Hippocampal formation (tissue), 2 donors: ENCODE measurements around the gene IMPG1.
A peak's percentile ranks its signal among the peaks of the same experiment; 100 is the strongest.
"Not testable (repeated sequence)": the region's sequence is repeated elsewhere in the genome, so short reads cannot be mapped to it uniquely, and the experiment has no call there.

ENCODE experiments used
- DNase-seq, 2 donors: peaks; one replicate each; lab custom pipeline; 2025; lab: John Stamatoyannopoulos, UW

Gene IMPG1

DNA sequence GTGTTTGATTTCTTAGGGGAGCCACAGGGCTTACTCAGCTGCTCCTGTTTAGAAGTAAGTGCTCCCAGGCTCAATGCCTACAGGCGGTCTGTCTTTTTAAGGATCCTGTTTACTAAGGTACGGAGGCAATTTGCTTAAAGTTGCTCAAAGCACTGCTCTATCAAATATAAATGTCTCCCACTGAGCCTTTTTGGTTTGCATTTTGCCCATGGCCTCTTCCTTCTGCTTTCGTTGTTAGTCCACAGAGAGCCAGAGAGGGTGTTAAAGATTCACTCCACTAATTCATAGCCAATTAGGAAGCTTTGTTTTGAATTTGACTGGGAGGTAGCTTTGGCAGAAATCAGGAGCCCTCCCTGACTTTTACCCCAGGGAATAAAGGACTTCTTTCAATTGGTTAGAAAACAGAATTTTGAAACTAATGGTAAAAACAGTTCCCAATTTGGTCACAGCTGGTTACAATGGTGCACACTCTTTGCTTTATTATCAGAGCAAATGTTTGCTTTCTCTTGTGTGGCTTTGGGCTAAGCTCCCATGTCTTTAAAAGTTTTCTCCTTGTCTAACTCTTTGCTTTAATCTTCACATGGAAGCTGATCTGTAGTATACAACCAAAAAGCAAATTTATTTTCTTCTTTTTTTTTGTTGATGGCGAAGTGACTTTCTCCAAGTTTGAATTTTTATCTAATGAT lies 126.2 kb downstream of the IMPG1 start:
- DNase-seq: no peak

GRCh38 chr6:75943381-75943780 lies 129.1 kb downstream of the IMPG1 start:
- DNase-seq: no peak

- no peak for DNase-seq
Observed at GRCh38 chr6:75941509-75941908, 131.0 kb downstream of the IMPG1 start.

DNA sequence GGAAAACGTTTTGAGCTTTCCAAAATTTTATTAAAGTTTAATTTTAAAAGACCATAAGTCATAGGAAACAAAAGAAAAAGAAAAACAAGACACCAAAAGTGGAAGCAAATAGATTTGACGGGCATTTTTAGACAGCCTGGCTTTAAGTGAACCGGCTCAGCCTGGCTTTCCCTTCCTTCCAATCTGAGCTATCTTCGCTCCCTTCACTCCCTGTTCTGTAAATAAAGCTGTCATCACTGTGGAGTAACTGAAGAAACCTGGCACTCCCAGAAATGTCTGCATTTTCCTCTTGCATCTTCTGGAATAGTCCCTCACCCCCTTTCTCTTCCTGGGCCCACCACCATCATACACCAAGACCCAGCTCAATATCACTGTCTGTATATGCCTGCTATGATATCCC lies 131.9 kb downstream of the IMPG1 start:
- no peak for DNase-seq

- no peak for DNase-seq
Observed at GRCh38 chr6:75937846-75938245, 134.6 kb downstream of the IMPG1 start.

- DNase-seq: no peak
Observed at GRCh38 chr6:75936682-75937081, 135.8 kb downstream of the IMPG1 start.

DNA sequence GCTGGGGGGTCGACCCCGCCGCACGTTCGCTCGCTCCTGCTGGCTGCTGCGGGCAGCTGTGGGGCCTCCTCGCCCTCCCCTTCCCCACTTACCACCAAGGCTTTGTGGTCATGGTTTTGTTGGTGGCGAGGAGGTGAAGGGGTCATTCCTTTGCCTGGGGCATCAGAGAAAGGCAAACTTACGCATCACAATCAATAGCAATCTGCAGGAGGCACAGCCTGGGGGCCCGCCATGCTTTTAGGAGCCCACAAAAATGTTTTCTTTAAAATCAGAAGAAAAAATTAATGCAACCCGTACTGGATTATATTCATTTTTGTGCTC lies 137.0 kb downstream of the IMPG1 start:
- no peak for DNase-seq

GRCh38 chr6:75934643-75935472 lies 137.6 kb downstream of the IMPG1 start:
- peak; percentile 40 to 81 for DNase-seq

DNA sequence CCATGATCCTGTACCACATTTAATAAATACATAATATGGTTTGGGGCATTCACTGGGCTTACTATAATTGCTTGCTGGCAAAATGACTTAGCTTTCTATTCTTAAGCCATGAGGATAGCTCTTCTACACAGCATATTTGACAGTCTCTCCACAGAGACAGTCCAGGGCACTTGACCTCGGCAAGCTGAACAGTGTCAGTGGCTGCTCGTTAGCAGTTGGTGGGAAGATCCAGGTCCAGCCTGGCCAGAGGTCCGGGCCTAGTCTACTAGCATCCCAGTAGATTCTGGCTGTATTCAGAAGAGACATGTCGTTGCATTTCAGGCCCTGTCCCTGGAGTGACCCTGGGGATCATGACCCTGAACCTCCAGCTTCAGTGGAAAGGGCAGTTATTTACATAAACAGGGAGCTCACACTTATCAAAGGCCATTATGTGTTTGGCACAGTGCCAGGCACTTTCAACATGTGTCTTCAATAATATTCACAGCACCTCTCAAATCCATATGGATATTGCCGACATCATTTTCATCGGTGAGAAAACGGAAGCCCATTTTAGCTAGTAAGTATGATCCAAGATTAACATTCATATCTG lies 139.0 kb downstream of the IMPG1 start:
- no peak for DNase-seq

DNA sequence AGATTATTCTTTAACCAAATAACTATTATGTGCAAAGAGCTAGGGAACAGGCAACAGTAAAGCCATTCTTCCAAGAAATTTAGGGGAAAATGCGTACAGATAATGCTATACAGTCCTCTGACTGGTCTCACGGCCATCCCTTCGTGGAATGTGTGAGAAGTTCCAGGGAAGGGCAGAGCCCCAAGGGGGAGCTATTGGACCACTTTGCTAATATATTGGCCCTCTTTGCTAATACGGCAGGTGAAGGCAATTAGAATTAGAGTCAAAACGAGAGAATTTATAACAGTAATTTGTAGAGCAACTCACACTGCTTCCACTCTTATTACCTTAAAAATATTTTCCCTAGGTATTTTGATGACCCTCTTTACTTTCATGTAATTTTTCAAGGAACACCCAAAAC lies 140.4 kb downstream of the IMPG1 start:
- DNase-seq: no peak

GRCh38 chr6:75931011-75931680 lies 141.3 kb downstream of the IMPG1 start:
- DNase-seq: no peak

GRCh38 chr6:75926293-75927168 lies 145.9 kb downstream of the IMPG1 start:
- DNase-seq: no peak

DNA sequence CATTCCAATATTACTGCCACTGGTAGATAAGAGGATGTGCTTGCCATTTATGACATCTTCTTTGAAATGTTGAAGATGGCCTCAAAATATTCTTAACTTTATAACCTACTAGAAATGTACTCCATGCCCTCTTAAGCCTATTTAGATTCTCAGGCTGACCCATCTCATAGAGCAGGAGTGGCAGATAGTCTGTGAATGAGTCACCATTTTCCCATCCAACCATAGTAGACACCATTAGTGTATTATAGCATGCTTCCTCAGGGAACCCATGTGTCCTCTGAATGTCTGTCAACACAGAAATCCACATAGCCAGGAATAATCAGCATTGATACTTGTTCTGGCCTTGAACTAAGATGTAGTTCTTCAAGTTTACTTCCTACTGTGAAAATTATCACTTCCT lies 150.2 kb downstream of the IMPG1 start:
- no peak for DNase-seq

- no peak for DNase-seq
Observed at GRCh38 chr6:75913040-75913439, 159.4 kb downstream of the IMPG1 start.

GRCh38 chr6:75907444-75907843 lies 165.0 kb downstream of the IMPG1 start:
- no peak for DNase-seq

- DNase-seq: no peak
Observed at GRCh38 chr6:75906871-75907270, 165.6 kb downstream of the IMPG1 start.

- DNase-seq: not testable (repeated sequence)
Observed at GRCh38 chr6:75905129-75905528, 167.3 kb downstream of the IMPG1 start.

- DNase-seq: not testable (repeated sequence)
Observed at GRCh38 chr6:75900216-75900615, 172.2 kb downstream of the IMPG1 start.

DNA sequence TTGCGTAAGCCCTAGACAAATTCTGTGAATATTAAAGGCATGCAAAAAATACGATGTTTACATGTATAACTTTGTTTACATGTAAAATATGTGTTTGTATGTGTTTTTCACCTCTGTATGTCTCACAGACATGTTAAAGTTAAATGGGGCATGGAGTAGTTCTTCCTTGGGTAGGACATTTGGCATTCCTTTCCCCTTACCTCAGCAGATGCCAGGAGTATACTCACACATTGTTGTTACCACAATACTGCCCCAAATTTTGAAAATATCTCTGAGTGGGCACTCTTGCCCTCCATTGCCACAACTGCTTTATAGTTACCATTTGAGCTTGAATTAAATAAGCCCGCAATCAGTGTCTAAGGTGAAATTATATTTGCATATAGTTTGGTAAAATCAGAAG lies 175.9 kb downstream of the IMPG1 start:
- no peak for DNase-seq

DNA sequence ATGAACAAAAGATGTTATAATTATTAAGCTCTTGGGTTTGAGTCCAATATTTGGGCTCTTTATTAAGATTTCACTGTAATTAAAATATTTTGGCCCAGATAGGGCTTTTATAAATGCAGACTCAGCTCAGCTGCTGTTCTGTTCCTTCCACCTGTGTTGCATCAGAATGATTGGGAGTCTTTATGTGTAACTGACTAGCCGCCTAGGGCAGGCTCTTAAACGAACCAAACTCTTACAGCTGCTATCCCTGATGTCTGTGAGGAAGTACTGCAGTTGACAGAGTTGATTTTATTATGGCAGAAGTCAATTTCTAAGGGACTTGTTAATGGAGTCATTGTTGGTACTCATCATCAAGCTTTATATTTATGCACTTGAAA lies 178.7 kb downstream of the IMPG1 start:
- no peak for DNase-seq

DNA sequence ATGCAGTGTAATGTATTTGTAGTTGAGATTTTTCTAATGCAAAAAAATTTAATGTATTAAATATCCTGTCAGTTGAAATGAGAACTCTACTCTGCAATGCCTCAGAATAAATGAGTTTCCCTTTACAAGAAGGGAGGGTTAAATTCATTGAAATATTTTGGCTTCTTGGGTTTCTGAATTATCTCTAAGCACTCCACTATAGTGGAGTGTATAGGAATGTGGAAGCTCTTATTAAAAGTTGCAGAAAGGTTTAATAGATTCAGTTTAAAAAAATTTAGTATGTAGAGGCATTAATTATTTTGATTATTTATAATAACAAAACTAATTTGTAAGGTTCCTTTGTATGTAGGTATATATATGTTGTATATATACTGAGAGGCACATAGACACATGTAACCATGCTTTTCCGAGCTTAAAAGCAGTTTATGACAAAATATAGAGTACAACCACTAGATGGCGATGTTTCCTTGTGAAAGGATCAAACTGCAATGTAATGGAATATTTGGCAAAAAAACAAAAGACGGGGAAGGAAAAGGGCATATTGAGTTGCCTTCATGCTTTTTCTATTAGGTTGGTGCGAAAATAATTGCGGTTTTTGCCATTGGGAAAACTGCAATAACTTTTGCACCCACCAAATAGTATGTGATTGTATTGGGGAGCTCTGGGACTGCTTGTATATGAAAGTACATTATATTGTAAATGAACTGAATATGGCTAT lies 179.2 kb downstream of the IMPG1 start:
- DNase-seq: peak in 1 of 2 donors; percentile 86
